HG03432 (cell line): ENCODE data around the gene SUN5.

ENCODE experiments used
- ATAC-seq: cut with Tn5 transposase; IDR thresholded peaks from one replicate; pipeline ENCODE4 v1.9.1; 2021; ENCODE audit warnings: mild to moderate bottlenecking, moderate library complexity; ENCODE audit not compliant: unreplicated experiment

SUN5 gene

DNA sequence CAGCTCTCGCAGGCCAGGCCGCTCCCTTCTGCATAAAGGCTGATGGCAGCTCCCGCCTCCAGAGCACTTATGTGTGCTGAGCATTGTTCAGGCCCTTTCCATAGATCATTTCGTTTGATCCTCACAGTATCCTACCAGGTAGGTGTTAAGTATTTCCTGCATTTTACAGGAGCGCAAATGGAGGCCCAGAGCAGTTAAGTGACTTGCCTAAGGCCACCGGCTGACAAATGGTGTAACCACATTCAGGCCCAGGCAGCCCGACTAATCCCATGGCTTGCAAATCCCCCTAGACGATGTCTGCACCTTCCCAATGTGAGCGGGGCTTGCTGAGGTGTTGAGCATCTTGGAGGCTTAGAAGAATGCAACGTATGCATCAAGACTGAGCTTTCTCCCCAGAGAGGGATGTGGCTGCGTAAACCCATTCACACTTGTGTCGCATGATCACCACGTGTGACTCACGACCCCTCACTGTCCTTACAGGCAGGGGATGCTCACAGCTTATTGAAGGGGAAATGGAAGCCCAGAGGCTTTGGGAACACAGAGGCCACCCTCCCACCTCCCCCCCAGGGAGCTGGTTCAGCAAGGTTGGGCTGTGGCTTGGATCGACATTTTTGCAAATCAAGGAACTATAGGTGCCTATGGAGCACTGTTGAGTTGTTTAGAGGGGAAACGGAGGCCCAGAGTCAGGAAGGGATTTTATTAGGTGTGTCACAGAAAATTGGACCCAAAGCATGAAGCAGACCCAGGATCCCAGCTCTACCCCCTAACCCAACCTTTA, 10.3 kb upstream of the SUN5 start:
- no peak for ATAC-seq

DNA sequence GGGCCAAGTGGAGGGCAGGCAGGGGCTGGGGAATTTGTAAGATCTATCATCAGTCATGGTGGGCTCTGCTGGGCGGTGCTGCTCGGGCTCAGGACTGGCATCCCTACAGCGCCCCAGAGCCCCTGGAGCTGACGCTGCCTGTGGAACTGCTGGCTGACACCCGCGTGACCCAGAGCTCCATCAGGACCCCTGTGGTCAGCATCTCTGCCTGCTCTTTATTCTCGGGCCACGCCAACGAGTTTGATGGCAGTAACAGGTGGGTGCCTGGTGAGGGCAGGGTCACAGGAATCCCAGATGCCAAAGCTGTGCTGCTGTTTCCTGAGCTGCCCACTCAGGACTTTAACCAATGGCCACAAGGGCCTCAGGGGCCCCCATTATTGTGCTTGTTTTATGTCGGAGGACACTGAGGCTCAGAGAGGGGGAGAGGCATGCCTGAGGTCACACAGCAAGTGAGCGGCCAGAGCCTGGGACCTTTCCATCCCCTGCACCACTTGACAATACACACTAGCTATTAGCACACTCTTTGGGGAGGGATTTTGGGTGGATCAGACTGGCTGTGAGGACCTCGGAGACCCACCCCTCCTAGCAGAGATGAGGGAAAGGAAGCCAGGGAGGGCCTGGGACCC, 9.6 kb upstream of the SUN5 start:
- ATAC-seq = no peak

DNA sequence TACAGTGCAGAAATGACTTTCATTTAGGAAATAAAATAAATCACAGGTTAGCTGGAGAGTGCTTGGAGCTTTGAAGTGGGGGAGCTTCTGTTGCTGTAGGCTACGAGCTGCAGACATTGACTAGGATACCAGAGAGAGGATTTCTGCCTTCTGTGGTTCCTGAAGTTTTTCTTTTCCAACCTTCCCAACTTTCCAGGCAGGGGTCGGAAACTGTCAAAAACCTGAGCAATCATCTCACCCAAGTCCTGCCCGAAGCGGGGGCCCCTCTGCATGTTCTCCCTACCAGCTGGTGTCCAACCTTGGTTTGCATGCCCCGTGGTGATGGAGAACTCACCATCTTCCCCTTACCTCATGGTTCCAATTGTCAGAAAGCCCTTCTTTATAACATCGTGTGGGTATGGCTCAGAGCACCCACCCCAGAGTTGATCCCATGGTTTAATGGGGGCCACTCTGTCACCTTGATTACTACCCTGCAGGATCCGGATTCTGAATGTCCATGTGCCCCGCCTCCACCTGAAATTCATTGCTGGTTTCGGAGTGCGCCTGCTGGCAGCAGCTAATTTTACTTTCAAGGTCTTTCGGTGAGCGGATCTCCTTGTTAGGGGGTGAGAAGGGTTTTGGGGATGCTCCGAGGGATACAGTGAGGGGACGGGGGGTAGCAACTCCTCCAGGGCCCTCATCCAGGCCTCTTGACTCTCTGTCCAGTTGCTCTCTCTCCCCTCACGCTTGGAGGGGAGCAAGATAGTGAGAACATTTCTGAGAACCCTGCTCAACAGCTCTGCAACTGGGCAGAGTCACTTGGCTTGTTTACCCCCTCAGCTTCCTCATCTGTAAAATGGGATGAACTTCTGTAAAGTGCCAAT, 8.3 kb upstream of the SUN5 start:
- no peak for ATAC-seq

DNA sequence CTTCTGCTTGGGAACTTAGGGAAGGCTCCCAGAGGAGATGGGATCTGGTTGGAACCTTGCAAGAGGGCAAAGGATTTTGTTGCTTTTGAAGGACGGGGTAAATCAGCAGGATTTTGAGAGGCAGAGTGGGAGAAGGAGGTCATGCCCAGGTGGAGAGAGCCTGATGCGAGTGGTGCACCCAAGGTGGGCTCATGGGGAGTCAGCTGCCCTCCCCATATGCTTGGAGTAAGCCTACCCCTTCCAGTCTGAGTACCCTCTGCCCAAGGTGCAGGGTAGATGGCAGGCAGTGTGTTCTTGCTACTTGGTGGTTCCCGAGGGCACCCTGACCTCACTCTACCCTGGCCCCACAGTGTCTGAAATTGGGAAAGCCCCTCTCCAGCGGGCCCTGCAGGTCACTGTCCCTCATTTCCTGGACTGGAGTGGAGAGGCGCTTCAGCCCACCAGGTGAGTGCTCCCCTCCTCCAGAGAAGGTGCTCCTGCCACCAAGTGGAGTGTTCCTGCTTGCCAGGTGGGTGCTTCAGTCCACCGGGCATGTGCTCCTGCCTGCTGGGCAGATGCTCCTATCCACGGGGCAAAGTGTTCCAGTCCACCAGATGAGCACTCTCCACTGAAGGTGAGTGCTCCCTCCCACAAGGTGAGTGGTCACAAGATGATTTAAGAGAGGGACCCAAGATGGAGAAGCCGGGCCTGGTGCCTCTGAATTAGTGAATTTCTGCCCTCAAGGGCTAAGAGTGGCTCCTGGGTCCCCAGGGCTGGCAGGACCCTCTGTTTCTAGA, 6.6 kb upstream of the SUN5 start:
- no peak for ATAC-seq

DNA sequence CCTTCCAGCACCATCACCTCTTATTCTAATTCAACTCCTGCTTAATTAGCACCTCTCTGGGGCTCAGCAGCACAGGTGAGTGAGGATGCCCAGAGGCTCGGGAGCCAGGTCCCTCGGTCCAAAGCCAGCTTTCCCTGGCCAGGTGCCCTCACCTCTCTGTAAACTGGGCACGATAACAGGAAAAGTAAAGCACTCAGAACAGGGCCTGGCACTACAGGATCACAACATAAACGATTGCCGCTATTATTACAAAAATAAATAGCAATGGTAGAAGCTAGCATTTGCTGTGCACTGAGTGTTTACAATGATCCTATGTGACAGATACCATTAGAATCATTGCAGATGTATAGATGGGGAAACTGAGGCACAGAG, 5.9 kb upstream of the SUN5 start:
- ATAC-seq = no peak

DNA sequence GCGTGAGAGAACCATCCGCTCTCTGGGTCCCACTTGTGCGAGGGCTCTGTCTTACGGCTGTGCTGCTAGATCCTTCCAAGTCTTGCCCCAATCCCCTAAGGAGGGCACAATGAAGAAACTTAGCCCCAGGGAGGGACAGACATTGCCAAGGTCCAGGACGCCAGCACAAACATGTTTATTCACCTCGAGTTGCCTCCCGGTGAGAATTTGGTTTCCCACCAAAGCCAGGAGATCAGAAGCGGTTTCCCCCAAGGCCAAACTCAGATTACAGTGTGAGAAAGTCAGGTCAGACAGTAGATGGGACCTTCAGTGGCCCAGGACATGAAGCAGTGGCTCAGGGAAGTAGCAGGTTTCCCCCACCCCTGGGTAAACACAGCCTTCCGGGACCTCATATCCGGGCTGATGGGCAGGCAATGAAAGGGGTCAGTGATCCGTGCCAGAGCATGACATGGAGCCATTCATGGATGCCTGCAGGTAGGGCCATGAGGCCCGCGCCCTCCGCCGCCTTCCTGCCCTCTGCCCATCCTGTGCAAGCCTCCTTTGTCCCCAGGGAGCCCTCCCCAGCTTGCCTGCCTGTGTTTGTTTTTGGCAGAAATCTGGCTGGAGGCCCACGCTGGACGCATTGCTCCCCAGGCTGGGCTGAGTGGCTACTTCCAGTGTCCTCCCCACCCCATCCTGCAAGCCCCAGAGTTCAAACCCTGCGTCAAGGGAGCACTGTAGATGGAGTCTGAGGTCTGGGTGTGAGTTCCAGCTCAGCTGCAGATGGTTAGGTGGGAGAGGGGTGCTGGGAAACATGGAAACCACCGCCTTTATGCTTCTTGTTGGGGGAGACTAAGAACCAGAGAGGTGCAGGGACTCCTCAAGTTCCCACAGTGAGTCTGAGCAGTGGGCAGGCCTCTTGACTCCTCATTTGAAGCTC, 5.2 kb upstream of the SUN5 start:
- ATAC-seq = no peak

DNA sequence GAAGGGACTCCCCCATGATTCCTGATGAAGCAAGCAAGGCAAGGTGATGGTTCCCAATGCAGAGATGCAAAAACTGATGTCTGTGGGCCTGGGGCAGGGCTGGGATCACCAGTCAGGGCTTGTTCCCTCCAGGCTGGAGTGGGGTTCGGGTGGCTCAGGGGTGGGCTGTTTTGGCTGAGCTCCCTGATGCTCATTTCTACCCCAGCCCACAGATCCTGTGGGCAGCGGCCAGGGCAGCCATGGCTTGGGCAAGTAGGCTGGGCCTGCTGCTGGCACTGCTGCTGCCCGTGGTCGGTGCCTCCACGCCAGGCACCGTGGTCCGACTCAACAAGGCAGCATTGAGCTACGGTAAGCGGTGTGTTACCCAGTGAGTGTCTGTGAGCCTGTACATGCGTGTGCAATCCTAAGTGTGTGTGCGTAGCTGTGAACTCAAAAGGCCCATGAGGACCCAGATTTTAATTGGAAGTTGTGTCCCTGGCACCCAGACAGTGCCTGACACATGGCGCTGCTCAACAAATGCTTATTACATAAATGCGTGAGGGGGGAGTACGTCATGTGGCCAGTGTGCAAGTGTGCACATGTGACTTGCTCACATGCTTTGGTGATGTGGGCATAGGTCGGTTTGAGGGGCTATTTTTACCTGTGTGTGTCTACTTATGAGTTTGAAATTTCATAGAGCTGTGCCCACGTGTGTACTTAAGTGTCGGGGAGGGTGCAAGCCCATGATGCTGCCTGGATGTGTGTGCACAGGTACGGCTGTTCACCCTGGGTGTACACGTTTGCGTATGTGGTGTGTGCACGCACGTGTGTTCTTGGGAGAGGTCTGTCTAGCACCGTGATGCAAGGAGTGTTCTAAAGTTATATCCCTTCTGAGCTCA, 4.3 kb upstream of the SUN5 start:
- ATAC-seq = no peak

GRCh38 chr20:33007376-33008335, 3.4 kb upstream of the SUN5 start, which contains the start of gene BPIFB2:
Gene BPIFB2 (plus strand): TSS chr20:33007704. CDS start chr20:33008575, 871 bp downstream.
- ATAC-seq = no peak

GRCh38 chr20:33006776-33007375, 2.6 kb upstream of the SUN5 start:
- no peak for ATAC-seq

DNA sequence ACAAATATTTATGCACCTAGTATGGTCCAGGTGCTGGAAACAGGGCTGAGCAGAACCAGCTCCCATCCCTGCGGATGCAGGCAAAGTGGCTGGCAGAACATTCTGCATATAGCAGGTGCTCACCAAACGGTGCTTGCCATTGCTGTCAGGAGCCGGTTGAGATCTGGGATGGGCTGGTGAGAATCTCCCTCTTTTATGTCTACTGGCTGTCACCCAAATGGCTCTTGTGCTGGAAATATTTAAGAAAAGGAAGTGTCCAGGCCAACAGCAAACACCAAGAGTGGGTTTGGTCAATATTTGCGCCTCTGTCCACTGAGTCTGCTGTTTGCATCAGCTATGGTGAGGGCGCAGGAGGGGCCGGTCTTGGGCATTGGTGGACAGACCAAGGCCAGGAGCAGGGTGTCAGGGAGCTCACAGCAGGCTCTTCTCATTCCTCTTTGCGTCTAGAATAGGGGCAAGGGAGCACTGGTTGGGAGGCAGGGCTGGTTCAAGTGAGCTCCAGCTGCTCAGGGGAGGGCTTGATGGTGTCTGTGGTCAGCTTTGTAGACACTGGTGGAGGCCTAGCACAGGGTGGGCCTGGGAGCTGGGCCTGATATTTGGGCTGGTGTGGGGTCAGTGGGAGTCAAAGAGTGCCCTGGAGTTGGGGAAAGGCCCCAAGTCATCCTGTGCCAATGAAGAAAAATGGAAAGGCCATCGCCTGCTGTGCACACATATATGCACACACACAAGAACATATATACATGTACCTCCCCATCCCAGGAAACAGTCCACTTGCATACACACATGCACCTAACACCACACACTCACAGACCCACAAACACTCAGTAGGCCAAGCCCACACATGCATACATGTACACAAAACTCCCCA, 1.9 kb upstream of the SUN5 start:
- ATAC-seq = no peak

DNA sequence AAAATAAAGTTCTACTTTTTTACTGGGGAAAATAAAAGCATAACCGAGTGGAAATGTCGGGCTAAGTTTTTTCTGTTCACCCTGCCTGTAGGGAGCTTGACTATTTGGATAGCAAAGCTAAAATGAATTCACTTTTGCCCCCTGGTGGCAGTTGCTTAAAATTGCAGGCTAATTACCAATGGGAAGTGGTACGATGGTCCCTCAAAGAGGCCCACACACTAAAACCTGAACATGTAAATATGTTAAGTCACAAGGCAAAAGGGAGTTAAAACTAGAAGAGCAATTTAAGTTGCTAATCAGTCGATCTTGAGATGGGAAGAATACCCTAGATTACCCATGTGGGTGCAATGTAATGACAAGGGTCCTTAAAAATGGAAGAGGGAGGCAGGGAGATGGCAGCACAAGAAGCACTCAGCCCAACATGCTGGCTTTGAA, 916 bp upstream of the SUN5 start:
- ATAC-seq = no peak

- no peak for ATAC-seq
Measured at GRCh38 chr20:33002087-33002808, 2.0 kb downstream of the SUN5 start.

- no peak for ATAC-seq
Measured at GRCh38 chr20:33000802-33001466, 3.3 kb downstream of the SUN5 start.

GRCh38 chr20:32999603-33000250, 4.5 kb downstream of the SUN5 start:
- ATAC-seq = no peak

DNA sequence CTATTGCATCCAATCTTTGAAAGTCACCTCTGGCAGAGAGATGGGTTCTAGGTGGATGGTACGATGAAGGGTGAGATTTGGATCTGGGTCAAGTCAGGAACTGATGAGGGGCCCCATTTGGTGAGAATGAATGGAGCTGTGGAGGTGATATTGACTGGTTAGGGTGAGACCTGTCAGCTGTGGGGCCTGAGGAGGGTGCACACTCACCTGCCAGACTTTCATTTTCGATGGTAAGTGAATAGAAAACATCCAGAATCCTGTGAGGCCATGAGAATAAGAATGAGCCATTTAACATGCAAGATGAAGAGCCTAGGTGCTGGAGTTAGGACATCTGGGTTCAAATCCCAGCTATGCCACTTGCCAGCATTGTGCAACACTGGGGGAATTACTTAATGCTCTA, 6.8 kb downstream of the SUN5 start:
- no peak for ATAC-seq
